Activated CD8-positive, alpha-beta T cell treated with anti-CD3 and anti-CD28 coated beads, Interleukin-2, amount 10 ng/mL, durations not matched to agents 7 days and 5 days (primary cell): ENCODE results near the gene FXYD3. TPM values are rescaled to one million over a fixed set of nuclear protein-coding genes. Genes with fewer than 3 reads are reported as not detected.
A peak's percentile ranks its signal among the peaks of the same experiment; 100 is the strongest.

Experiments used
- ATAC-seq: fragments of 150-1000 bp; cut with Tn5 transposase; one replicate; pipeline ENCODE4 v1.10.0; 2021; ENCODE audit warnings: moderate library complexity
- CTCF ChIA-PET: fragments of 350-600 bp; sonication (Branson Sonifier 250); formaldehyde crosslinking; loops from one replicate; lab custom pipeline; 2021; ENCODE audit warnings: antibody characterized with exemption; lab: Charles Lee
- POLR2A ChIA-PET: fragments of 350-600 bp; sonication (Branson Sonifier 250); formaldehyde crosslinking; loops from one replicate; lab custom pipeline; 2021; ENCODE audit warnings: antibody characterized with exemption; lab: Charles Lee
- DNase-seq: peaks from one replicate; pipeline ENCODE4 v3.0.0-alpha.2; 2020
- H3K27ac Mint-ChIP-seq: one replicate; pipeline ENCODE4 v1.8.0; 2021; ENCODE audit warnings: mild to moderate bottlenecking, mixed read lengths
- H3K27me3 Mint-ChIP-seq: one replicate; pipeline ENCODE4 v1.8.0; 2021; ENCODE audit warnings: low read depth, mixed read lengths
- H3K36me3 Mint-ChIP-seq: one replicate; pipeline ENCODE4 v1.8.0; 2021; ENCODE audit warnings: low read depth, mixed read lengths
- H3K4me1 Mint-ChIP-seq: one replicate; pipeline ENCODE4 v1.8.0; 2021; ENCODE audit warnings: low read depth, mixed read lengths
- H3K4me3 Mint-ChIP-seq: one replicate; pipeline ENCODE4 v1.8.0; 2021; ENCODE audit warnings: mild to moderate bottlenecking, mixed read lengths
- H3K9me3 Mint-ChIP-seq: one replicate; pipeline ENCODE4 v1.8.0; 2022; ENCODE audit warnings: mixed read lengths; ENCODE audit not compliant: insufficient read depth
- total RNA-seq, 2 experiments: library from RNA; stranded (reverse); gene quantifications; one replicate each; pipeline ENCODE4 v1.2.3, GENCODE V29; 2021

FXYD3 gene
- total RNA-seq, 2 experiments from 2014 or later, result not detected

- Mint-ChIP-seq H3K36me3 (no peaks in the 10 kb centered on the region), H3K27ac (no peak overlapping the region), H3K4me1 (peaks cover 13% of the 10 kb centered on the region), H3K27me3 (no peaks in the 10 kb centered on the region), H3K4me3 (no peak overlapping the region), H3K9me3 (no peaks in the 10 kb centered on the region)
- ATAC-seq (no peak), DNase-seq (no peak)
- ChIA-PET CTCF (no interaction called here), POLR2A (no interaction called here)
Measured at GRCh38 chr19:35120492-35120891, 4.9 kb downstream of the FXYD3 start.

GRCh38 chr19:35120898-35121297 is 5.3 kb downstream of the FXYD3 start:
- ATAC-seq (no peak), DNase-seq (no peak)
- ChIA-PET POLR2A (no interaction called here), CTCF (interaction anchor here (0.7 to 1.7 kb wide), 2 partner anchors 15 to 656 kb away, joined by 3 to 6 read pairs; no protein-coding TSS in a partner anchor)
- H3K36me3 Mint-ChIP-seq, result no peaks in the 10 kb centered on the region
- H3K27ac Mint-ChIP-seq, result no peak overlapping the region
- H3K4me1 Mint-ChIP-seq, result peaks cover 13% of the 10 kb centered on the region
- no peak overlapping the region for H3K4me3 Mint-ChIP-seq
- H3K27me3 Mint-ChIP-seq, result no peaks in the 10 kb centered on the region
- H3K9me3 Mint-ChIP-seq, result no peaks in the 10 kb centered on the region

GRCh38 chr19:35122687-35123551 is 7.3 kb downstream of the FXYD3 start:
- POLR2A ChIA-PET, result no interaction called here
- no peak overlapping the region for H3K4me3 Mint-ChIP-seq

GRCh38 chr19:35123573-35123972 is 8.0 kb downstream of the FXYD3 start:
- POLR2A ChIA-PET, result no interaction called here
- no peaks in the 10 kb centered on the region for H3K27me3 Mint-ChIP-seq
- DNase-seq (no peak), ATAC-seq (no peak)
- H3K36me3 Mint-ChIP-seq, result no peaks in the 10 kb centered on the region
- peaks cover 13% of the 10 kb centered on the region for H3K4me1 Mint-ChIP-seq
- H3K4me3 Mint-ChIP-seq, result peak overlapping the region; percentile 65
- H3K9me3 Mint-ChIP-seq, result no peaks in the 10 kb centered on the region
- H3K27ac Mint-ChIP-seq, result no peak overlapping the region
- CTCF ChIA-PET, result interaction anchor here (1.2 kb wide), 1 partner anchor 32 kb away, joined by 3 read pairs; no protein-coding TSS in a partner anchor

More at GRCh38 chr19:35122687-35123551, 7.3 kb downstream of the FXYD3 start:
- H3K27ac Mint-ChIP-seq, result no peak overlapping the region
- CTCF ChIA-PET, result interaction anchor here (1.2 to 1.7 kb wide), 2 partner anchors 13 to 94 kb away, joined by 3 to 6 read pairs; no protein-coding TSS in a partner anchor
- DNase-seq (no peak), ATAC-seq (no peak)
- peaks cover 13% of the 10 kb centered on the region for H3K4me1 Mint-ChIP-seq
- no peaks in the 10 kb centered on the region for H3K27me3 Mint-ChIP-seq
- H3K36me3 Mint-ChIP-seq, result no peaks in the 10 kb centered on the region
- no peaks in the 10 kb centered on the region for H3K9me3 Mint-ChIP-seq

GRCh38 chr19:35124098-35125060 is 8.8 kb downstream of the FXYD3 start:
- no peaks in the 10 kb centered on the region for H3K36me3 Mint-ChIP-seq
- peaks cover 13% of the 10 kb centered on the region for H3K4me1 Mint-ChIP-seq
- H3K9me3 Mint-ChIP-seq, result no peaks in the 10 kb centered on the region
- peak; percentile 93 for ATAC-seq
- H3K27ac Mint-ChIP-seq, result peak overlapping the region; percentile 61
- ChIA-PET POLR2A (no interaction called here), CTCF (interaction anchor here (1.0 to 1.6 kb wide), 6 partner anchors 10 to 80 kb away, joined by 3 to 9 read pairs (median 7); partner anchors contain the start of gene LGI4)
- H3K4me3 Mint-ChIP-seq, result peak overlapping the region; percentile 65
- peak; percentile 88 for DNase-seq
- no peaks in the 10 kb centered on the region for H3K27me3 Mint-ChIP-seq

GRCh38 chr19:35125270-35125717 is 9.7 kb downstream of the FXYD3 start:
- ATAC-seq (no peak), DNase-seq (no peak)
- Mint-ChIP-seq H3K4me3 (no peak overlapping the region), H3K27ac (no peak overlapping the region), H3K36me3 (no peaks in the 10 kb centered on the region), H3K4me1 (peaks cover 13% of the 10 kb centered on the region), H3K27me3 (no peaks in the 10 kb centered on the region), H3K9me3 (no peaks in the 10 kb centered on the region)
- POLR2A ChIA-PET, result no interaction called here
- CTCF ChIA-PET, result interaction anchor here (1.4 to 1.6 kb wide), 2 partner anchors 59 to 81 kb away, joined by 8 to 9 read pairs; no protein-coding TSS in a partner anchor

GRCh38 chr19:35125749-35126623 is 10.4 kb downstream of the FXYD3 start:
- no peaks in the 10 kb centered on the region for H3K27me3 Mint-ChIP-seq
- H3K36me3 Mint-ChIP-seq, result no peaks in the 10 kb centered on the region
- CTCF ChIA-PET, result interaction anchor here (1.1 to 1.2 kb wide), 2 partner anchors 12 to 16 kb away, joined by 3 to 4 read pairs; no protein-coding TSS in a partner anchor
- ATAC-seq, result no peak
- POLR2A ChIA-PET, result no interaction called here
- no peaks in the 10 kb centered on the region for H3K9me3 Mint-ChIP-seq
- H3K27ac Mint-ChIP-seq, result peak overlapping the region; percentile 11
- H3K4me1 Mint-ChIP-seq, result peaks cover 13% of the 10 kb centered on the region
- no peak overlapping the region for H3K4me3 Mint-ChIP-seq
- no peak for DNase-seq

- H3K4me3 Mint-ChIP-seq, result no peak overlapping the region
- DNase-seq, result no peak
- no peaks in the 10 kb centered on the region for H3K36me3 Mint-ChIP-seq
- H3K27ac Mint-ChIP-seq, result no peak overlapping the region
- CTCF ChIA-PET, result interaction anchor here (1.1 to 1.2 kb wide), 2 partner anchors 11 to 15 kb away, joined by 3 to 4 read pairs; no protein-coding TSS in a partner anchor
- ATAC-seq, result no peak
- POLR2A ChIA-PET, result no interaction called here
- H3K9me3 Mint-ChIP-seq, result no peaks in the 10 kb centered on the region
- H3K27me3 Mint-ChIP-seq, result no peaks in the 10 kb centered on the region
- peaks cover 13% of the 10 kb centered on the region for H3K4me1 Mint-ChIP-seq
Measured at GRCh38 chr19:35126624-35126959, 11.0 kb downstream of the FXYD3 start.

GRCh38 chr19:35127871-35128270 is 12.2 kb downstream of the FXYD3 start:
- ATAC-seq, result no peak
- ChIA-PET POLR2A (interaction anchor here (1.2 kb wide), 1 partner anchor 11 kb away, joined by 3 read pairs; no protein-coding TSS in a partner anchor), CTCF (interaction anchor here (0.9 to 1.6 kb wide), 2 partner anchors 8 to 61 kb away, joined by 4 read pairs; no protein-coding TSS in a partner anchor)
- no peak for DNase-seq
- Mint-ChIP-seq H3K27ac (no peak overlapping the region), H3K27me3 (no peaks in the 10 kb centered on the region), H3K9me3 (no peaks in the 10 kb centered on the region), H3K36me3 (no peaks in the 10 kb centered on the region), H3K4me1 (peaks cover 13% of the 10 kb centered on the region), H3K4me3 (no peak overlapping the region)

GRCh38 chr19:35128398-35129057 is 12.9 kb downstream of the FXYD3 start:
- POLR2A ChIA-PET, result interaction anchor here (1.2 kb wide), 1 partner anchor 12 kb away, joined by 3 read pairs; no protein-coding TSS in a partner anchor
- ATAC-seq (no peak), DNase-seq (no peak)
- peaks cover 13% of the 10 kb centered on the region for H3K4me1 Mint-ChIP-seq
- H3K36me3 Mint-ChIP-seq, result no peaks in the 10 kb centered on the region
- H3K27ac Mint-ChIP-seq, result no peak overlapping the region
- CTCF ChIA-PET, result interaction anchor here (1.6 kb wide), 1 partner anchor 62 kb away, joined by 4 read pairs; no protein-coding TSS in a partner anchor
- H3K27me3 Mint-ChIP-seq, result no peaks in the 10 kb centered on the region
- no peaks in the 10 kb centered on the region for H3K9me3 Mint-ChIP-seq
- H3K4me3 Mint-ChIP-seq, result no peak overlapping the region
